ENCODE measurements around the gene MYO1A.
"Not testable (repeated sequence)": the region's sequence is repeated elsewhere in the genome, so short reads cannot be mapped to it uniquely, and the experiment has no call there.

Gene MYO1A

DNA sequence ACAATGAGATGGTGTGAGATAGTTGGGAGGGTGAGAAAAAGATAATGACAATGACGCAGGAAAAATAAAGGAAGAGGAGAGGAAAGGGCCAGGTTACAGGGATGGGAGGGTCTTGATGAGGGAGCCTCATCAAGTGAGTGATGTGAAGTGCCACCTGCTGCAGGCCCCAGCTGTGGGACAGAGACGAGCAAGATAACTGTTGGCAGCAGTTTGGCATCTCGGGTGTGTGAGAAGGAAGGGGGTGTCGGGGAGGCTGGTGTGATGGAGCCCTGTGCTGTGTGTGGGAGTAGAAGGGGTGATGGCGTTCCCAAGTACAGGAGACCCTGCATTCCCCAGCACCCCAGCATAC lies 22.1 kb downstream of the MYO1A start:
- Histone ChIP-seq H3K27me3 (ENCODE audit: insufficient read depth, low read length) (no peaks in the 10 kb centered on the region), H3K4me3 (ENCODE audit: low read length) (no peak overlapping the region), H3K9me3 (ENCODE audit: insufficient read depth, low read depth, low read length) (no peaks in the 10 kb centered on the region), H3K27ac (ENCODE audit: low read depth, low read length) (no peak overlapping the region), H3K36me3 (ENCODE audit: insufficient read depth, low read length) (no peaks in the 10 kb centered on the region), H3K9ac (ENCODE audit: low read depth, low read length) (no peak overlapping the region), H3K4me1 (ENCODE audit: insufficient read depth, low read length) (no peaks in the 10 kb centered on the region)
- WGBS = 88% methylated on average over 4 of the region's 5 CpGs

DNA sequence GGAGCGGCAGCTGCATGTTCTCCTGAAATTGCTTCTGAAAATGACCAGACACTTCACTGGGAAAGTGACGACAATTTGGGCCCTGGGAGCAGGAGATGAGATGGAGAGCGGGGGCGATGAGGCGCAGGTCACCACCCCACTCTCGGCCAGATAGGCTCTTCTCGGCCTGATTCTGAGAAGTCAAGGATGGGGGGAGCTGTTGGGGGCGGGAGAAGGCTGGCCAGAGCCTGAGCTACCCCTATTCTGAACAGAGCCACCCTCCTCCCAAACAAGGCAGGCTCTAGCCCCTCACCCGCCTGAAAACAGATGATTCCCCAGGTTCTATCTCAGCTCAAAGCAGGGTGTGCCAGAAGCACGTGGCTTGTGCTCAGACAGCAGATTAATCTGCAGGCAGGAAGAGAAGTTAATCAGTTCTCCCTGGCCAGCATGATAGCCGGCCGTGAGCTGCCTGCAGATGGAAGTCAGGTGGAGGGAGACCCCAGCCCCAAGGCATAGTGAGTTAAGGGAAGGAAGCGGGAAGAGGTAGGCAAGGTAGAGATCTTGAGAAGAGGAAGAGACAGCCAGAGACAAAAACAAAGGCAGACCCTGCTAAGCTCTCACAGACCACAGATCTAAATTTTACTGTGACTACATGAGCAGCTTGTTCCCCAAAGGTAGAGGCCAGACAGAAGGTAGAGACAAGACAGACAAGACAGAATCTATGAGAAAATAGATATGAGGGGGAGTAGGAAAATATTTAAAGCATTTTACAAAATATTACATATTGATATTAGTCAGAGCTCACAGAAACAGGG lies 22.7 kb downstream of the MYO1A start:
- H3K9ac ChIP-seq (ENCODE audit: low read depth, low read length) = no peak overlapping the region
- no peaks in the 10 kb centered on the region for H3K4me1 ChIP-seq (ENCODE audit: insufficient read depth, low read length)
- H3K27ac ChIP-seq (ENCODE audit: low read depth, low read length) = no peak overlapping the region
- WGBS = 76% methylated on average over 13 of the region's 13 CpGs
- no peaks in the 10 kb centered on the region for H3K9me3 ChIP-seq (ENCODE audit: insufficient read depth, low read depth, low read length)
- H3K4me3 ChIP-seq (ENCODE audit: low read length) = no peak overlapping the region
- no peaks in the 10 kb centered on the region for H3K36me3 ChIP-seq (ENCODE audit: insufficient read depth, low read length)
- no peaks in the 10 kb centered on the region for H3K27me3 ChIP-seq (ENCODE audit: insufficient read depth, low read length)

DNA sequence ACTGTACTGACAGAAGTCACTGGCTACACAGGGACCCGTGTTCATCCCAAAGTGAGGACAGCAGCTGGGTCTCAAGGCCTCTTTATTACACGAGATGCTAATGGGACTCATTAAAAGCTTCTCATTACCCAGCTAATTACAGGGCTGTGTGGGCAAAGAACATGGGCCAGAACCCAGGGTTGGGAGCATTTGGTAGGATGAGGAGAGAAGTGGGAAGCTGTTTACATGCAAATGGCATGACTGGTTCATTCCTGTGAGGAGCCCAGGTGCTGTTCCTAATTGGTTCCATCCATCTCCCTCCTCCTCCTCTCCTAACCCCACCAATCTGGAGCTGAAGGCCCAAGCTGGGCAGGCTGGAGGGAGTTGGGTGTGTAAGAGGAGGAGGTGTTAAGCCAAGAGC lies 24.7 kb downstream of the MYO1A start:
- no peak overlapping the region for H3K27ac ChIP-seq (ENCODE audit: low read depth, low read length)
- 85% methylated on average over 2 of the region's 2 CpGs for WGBS
- H3K36me3 ChIP-seq (ENCODE audit: insufficient read depth, low read length) = no peaks in the 10 kb centered on the region
- no peaks in the 10 kb centered on the region for H3K9me3 ChIP-seq (ENCODE audit: insufficient read depth, low read depth, low read length)
- no peak overlapping the region for H3K9ac ChIP-seq (ENCODE audit: low read depth, low read length)
- H3K27me3 ChIP-seq (ENCODE audit: insufficient read depth, low read length) = no peaks in the 10 kb centered on the region
- H3K4me1 ChIP-seq (ENCODE audit: insufficient read depth, low read length) = no peaks in the 10 kb centered on the region
- H3K4me3 ChIP-seq (ENCODE audit: low read length) = no peak overlapping the region

- WGBS = 97% methylated on average over 5 of the region's 5 CpGs
- not testable (repeated sequence) for H3K4me1 ChIP-seq (ENCODE audit: insufficient read depth, low read length); H3K36me3 ChIP-seq (ENCODE audit: insufficient read depth, low read length); H3K9me3 ChIP-seq (ENCODE audit: insufficient read depth, low read depth, low read length); H3K4me3 ChIP-seq (ENCODE audit: low read length); H3K27ac ChIP-seq (ENCODE audit: low read depth, low read length); H3K27me3 ChIP-seq (ENCODE audit: insufficient read depth, low read length); H3K9ac ChIP-seq (ENCODE audit: low read depth, low read length)
Measured at GRCh38 chr12:57022324-57022723, 27.6 kb downstream of the MYO1A start.

GRCh38 chr12:57019983-57020719 lies 29.8 kb downstream of the MYO1A start:
- Histone ChIP-seq H3K4me3 (ENCODE audit: low read length) (no peak overlapping the region), H3K27ac (ENCODE audit: low read depth, low read length) (no peak overlapping the region), H3K9me3 (ENCODE audit: insufficient read depth, low read depth, low read length) (no peaks in the 10 kb centered on the region), H3K4me1 (ENCODE audit: insufficient read depth, low read length) (peaks cover 2% of the 10 kb centered on the region; the same call in 1 of the 2 replicates), H3K36me3 (ENCODE audit: insufficient read depth, low read length) (no peaks in the 10 kb centered on the region), H3K9ac (ENCODE audit: low read depth, low read length) (no peak overlapping the region), H3K27me3 (ENCODE audit: insufficient read depth, low read length) (no peaks in the 10 kb centered on the region)
- 94% methylated on average over 9 of the region's 9 CpGs for WGBS

DNA sequence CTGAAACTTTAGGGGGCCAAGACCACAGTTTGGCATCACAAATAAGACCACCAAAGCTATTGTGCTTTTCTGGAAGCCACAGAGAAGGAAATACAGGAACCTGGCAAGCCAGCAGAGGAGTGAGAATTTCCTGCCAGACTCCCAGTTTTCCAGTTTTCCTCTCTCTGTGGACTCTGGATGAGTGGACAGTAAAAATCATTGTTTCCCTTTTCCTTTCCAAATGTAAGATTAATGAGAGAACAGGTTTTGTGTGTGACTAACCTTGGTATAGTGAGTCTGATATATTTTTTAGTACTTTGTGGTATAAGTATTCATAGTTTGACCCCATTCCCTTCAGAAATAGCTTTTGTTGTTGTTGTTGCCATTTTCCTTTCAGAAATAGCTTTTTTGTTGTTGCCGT lies 31.0 kb downstream of the MYO1A start:
- H3K9me3 ChIP-seq (ENCODE audit: insufficient read depth, low read depth, low read length) = no peaks in the 10 kb centered on the region
- H3K36me3 ChIP-seq (ENCODE audit: insufficient read depth, low read length) = no peaks in the 10 kb centered on the region
- H3K27me3 ChIP-seq (ENCODE audit: insufficient read depth, low read length) = no peaks in the 10 kb centered on the region
- 90% methylated on average over 1 of the region's 1 CpG for WGBS
- H3K27ac ChIP-seq (ENCODE audit: low read depth, low read length) = no peak overlapping the region
- no peak overlapping the region for H3K4me3 ChIP-seq (ENCODE audit: low read length)
- no peak overlapping the region for H3K9ac ChIP-seq (ENCODE audit: low read depth, low read length)
- H3K4me1 ChIP-seq (ENCODE audit: insufficient read depth, low read length) = peaks cover 2% of the 10 kb centered on the region; the same call in 1 of the 2 replicates

DNA sequence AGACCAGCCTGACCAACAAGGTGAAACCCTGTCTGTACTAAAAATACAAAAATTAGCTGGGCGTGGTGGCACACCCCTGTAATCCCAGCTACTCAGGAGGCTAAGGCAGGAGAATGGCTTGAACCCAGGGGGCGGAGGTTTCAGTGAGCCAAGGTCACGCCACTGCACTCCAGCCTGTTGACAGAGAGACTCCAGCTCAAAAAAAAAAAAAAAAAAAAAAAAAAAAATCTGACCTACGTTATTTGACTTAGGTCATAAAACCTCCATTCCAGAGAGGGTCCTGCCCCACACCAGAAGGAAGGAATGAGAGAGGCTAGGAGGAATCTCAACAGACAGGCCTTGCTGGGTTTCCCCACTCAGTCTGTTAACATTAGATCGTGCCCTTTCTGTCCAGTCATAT lies 31.6 kb downstream of the MYO1A start:
- H3K4me1 ChIP-seq (ENCODE audit: insufficient read depth, low read length); H3K27ac ChIP-seq (ENCODE audit: low read depth, low read length); H3K4me3 ChIP-seq (ENCODE audit: low read length); H3K9me3 ChIP-seq (ENCODE audit: insufficient read depth, low read depth, low read length); H3K36me3 ChIP-seq (ENCODE audit: insufficient read depth, low read length); H3K27me3 ChIP-seq (ENCODE audit: insufficient read depth, low read length); H3K9ac ChIP-seq (ENCODE audit: low read depth, low read length): not testable (repeated sequence)
- 96% methylated on average over 4 of the region's 5 CpGs for WGBS

GRCh38 chr12:57016348-57016747 lies 33.6 kb downstream of the MYO1A start, which contains the start of gene TAC3:
Gene TAC3 (minus strand): TSS chr12:57016529. CDS start chr12:57015797, 732 bp downstream.
- 68% methylated on average over 5 of the region's 6 CpGs for WGBS
- Histone ChIP-seq H3K4me3 (ENCODE audit: low read length) (peak within 1 kb of the TSS; percentile 28; the same call in 1 of the 2 replicates), H3K27me3 (ENCODE audit: insufficient read depth, low read length) (no peaks in the 10 kb centered on the region), H3K36me3 (ENCODE audit: insufficient read depth, low read length) (no peaks in the 10 kb centered on the region), H3K9ac (ENCODE audit: low read depth, low read length) (no peak within 1 kb of the TSS), H3K27ac (ENCODE audit: low read depth, low read length) (no peak within 1 kb of the TSS), H3K4me1 (ENCODE audit: insufficient read depth, low read length) (peaks cover 5% of the 10 kb centered on the region), H3K9me3 (ENCODE audit: insufficient read depth, low read depth, low read length) (no peaks in the 10 kb centered on the region)

- WGBS = 83% methylated on average over 7 of the region's 7 CpGs
- Histone ChIP-seq H3K9ac (ENCODE audit: low read depth, low read length) (no peak overlapping the region), H3K9me3 (ENCODE audit: insufficient read depth, low read depth, low read length) (no peaks in the 10 kb centered on the region)
Measured at GRCh38 chr12:57012600-57013465, 37.1 kb downstream of the MYO1A start.

DNA sequence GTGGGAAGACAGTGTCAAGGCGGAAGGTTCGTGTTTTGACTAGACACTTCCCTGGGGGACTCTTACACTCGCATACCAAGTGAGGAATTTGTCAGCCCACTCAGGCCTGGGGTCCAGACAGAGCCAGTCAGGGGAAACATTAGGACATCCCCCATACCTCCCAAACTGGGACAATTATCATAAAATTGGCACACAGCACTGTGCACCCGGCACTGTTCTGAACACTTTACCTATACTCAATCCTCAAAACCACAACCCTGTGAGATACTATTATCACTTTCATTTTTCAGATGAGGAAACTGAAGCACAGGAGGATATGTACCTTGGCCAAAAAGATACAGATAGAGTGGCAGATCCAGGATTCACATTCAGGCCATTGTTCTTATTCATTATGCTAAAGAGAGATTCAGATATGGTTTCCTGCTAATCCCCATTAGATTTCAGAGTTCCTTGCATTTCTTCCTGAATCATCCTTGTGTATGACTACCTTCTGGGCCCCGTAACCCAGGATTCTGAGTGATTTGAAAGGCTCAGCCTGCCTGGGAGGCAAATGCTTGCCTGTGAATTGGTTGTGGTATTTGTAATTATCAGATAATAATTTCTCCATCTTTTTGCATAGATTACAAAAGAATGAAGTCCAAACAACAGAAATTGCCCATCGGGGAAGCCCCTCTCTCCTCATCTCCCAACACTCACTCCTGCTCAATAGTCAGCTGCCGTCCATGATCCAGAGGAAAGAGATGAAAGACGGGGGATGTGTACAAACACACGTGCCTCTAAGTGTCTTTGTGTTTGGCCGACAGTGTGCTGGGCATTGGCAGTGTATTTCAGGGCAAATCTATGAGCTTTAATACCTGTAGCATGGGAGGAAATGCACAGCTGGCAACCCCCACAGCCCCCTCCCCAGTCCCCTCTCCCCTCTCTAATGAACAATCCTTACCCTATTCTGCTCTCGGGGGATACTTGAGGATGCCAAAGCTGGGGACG lies 38.2 kb downstream of the MYO1A start:
- H3K9ac ChIP-seq (ENCODE audit: low read depth, low read length) = no peak overlapping the region
- H3K4me3 ChIP-seq (ENCODE audit: low read length) = no peak overlapping the region
- H3K9me3 ChIP-seq (ENCODE audit: insufficient read depth, low read depth, low read length) = no peaks in the 10 kb centered on the region
- 84% methylated on average over 12 of the region's 12 CpGs for WGBS
- no peaks in the 10 kb centered on the region for H3K27me3 ChIP-seq (ENCODE audit: insufficient read depth, low read length)
- H3K4me1 ChIP-seq (ENCODE audit: insufficient read depth, low read length) = peaks cover 31% of the 10 kb centered on the region
- no peaks in the 10 kb centered on the region for H3K36me3 ChIP-seq (ENCODE audit: insufficient read depth, low read length)
- no peak overlapping the region for H3K27ac ChIP-seq (ENCODE audit: low read depth, low read length)

More at GRCh38 chr12:57012600-57013465, 37.1 kb downstream of the MYO1A start:
- Histone ChIP-seq H3K27me3 (ENCODE audit: insufficient read depth, low read length) (no peaks in the 10 kb centered on the region), H3K27ac (ENCODE audit: low read depth, low read length) (no peak overlapping the region), H3K4me1 (ENCODE audit: insufficient read depth, low read length) (peaks cover 31% of the 10 kb centered on the region), H3K36me3 (ENCODE audit: insufficient read depth, low read length) (no peaks in the 10 kb centered on the region), H3K4me3 (ENCODE audit: low read length) (no peak overlapping the region)
